Neuron (in vitro differentiated cells): Measurements from ENCODE around the gene RETREG3.

Experiments used
- H2AFZ ChIP-seq: one replicate; pipeline ENCODE4 v1.6.1; 2013; ENCODE audit warnings: low read depth, mild to moderate bottlenecking, inconsistent platforms, low read length, moderate library complexity
- H3K27me3 ChIP-seq: one replicate; pipeline ENCODE4 v1.6.1; 2013; ENCODE audit warnings: low read length; ENCODE audit not compliant: insufficient read depth
- H3K36me3 ChIP-seq: one replicate; pipeline ENCODE4 v1.6.1; 2013; ENCODE audit warnings: low read length; ENCODE audit not compliant: insufficient read depth
- H3K4me1 ChIP-seq: one replicate; pipeline ENCODE4 v1.6.1; 2013; ENCODE audit warnings: low read length; ENCODE audit not compliant: insufficient read depth
- H3K4me3 ChIP-seq: 2 replicates; pipeline ENCODE4 v1.5.1; 2013; ENCODE audit warnings: mild to moderate bottlenecking, low read length, moderate library complexity
- H3K9me3 ChIP-seq: one replicate; pipeline ENCODE4 v1.6.1; 2013; ENCODE audit warnings: low read length

RETREG3 gene

DNA sequence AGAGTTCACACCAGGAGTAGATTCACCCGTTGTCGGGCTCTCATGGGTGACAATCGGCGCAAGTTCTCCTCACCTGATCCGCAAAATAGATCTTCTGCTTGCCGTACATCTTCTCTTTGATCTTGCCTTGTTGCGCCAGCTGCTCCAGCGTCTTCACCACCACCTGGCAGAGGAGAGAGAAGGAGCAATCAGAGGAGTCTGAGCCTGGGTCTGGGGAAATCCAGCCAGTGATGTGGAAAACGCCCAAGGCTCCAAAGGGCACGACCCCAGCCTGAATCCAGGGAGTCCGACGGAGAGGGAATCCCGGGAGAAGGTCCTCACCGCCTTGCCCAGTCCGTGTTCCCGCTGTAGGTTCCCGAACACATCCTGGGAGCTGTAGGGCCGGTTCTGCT lies 32.0 kb downstream of the RETREG3 start:
- Histone ChIP-seq H3K4me3 (peak overlapping the region; percentile 83), H3K36me3 (peaks cover 63% of the 10 kb centered on the region), H3K9me3 (no peaks in the 10 kb centered on the region), H3K4me1 (peaks cover 23% of the 10 kb centered on the region), H3K27me3 (no peaks in the 10 kb centered on the region), H2AFZ (no peak overlapping the region)

DNA sequence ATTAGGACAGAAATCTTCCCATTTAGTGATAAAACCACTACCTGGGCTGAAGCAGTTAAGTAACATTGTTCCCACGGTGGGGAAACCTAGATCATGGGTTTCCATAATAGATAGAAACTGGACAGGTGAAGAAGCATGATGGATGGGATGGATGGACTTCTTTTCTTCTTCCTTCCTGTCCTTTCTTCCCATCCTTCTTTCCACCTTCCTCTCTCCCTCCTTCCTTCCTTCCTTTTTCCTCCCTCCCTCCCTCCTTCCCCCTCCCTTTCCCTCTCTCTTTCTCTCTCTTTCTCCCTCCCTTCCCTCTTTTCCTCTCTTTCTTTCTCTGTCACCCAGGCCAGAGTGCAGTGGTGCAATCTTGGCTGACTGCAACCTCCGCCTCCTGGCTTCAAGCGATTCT lies 34.7 kb downstream of the RETREG3 start:
- Histone ChIP-seq H3K9me3 (no peaks in the 10 kb centered on the region), H3K4me3 (no peak overlapping the region), H2AFZ (no peak overlapping the region), H3K4me1 (peaks cover 23% of the 10 kb centered on the region), H3K36me3 (peaks cover 60% of the 10 kb centered on the region), H3K27me3 (no peaks in the 10 kb centered on the region)

DNA sequence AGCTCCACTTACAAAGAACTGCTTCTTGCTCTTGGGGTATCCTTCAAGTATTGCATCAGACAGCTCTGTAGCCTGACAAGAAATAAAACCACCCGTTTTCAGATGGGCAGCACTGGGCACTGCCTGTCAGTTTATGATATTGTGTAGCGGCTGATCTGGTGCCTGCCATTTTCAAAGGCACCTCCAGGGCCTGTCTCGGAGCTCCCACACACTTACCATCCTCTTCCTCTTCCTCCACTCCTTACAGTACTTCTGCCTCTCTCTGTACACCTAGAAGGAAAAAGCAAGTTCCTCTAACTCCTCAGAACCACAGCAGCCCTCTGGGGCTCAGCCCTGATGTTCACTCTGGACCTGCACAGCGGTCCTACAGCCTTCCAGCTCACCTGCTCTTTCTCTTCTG lies 36.1 kb downstream of the RETREG3 start:
- Histone ChIP-seq H2AFZ (no peak overlapping the region), H3K27me3 (no peaks in the 10 kb centered on the region), H3K36me3 (peaks cover 67% of the 10 kb centered on the region), H3K4me1 (peaks cover 20% of the 10 kb centered on the region), H3K4me3 (no peak overlapping the region), H3K9me3 (no peaks in the 10 kb centered on the region)

GRCh38 chr17:42571435-42572225 lies 37.5 kb downstream of the RETREG3 start:
- Histone ChIP-seq H3K9me3 (no peaks in the 10 kb centered on the region), H3K27me3 (no peaks in the 10 kb centered on the region), H3K4me3 (no peak overlapping the region), H3K4me1 (peaks cover 20% of the 10 kb centered on the region), H3K36me3 (peaks cover 67% of the 10 kb centered on the region), H2AFZ (no peak overlapping the region)

DNA sequence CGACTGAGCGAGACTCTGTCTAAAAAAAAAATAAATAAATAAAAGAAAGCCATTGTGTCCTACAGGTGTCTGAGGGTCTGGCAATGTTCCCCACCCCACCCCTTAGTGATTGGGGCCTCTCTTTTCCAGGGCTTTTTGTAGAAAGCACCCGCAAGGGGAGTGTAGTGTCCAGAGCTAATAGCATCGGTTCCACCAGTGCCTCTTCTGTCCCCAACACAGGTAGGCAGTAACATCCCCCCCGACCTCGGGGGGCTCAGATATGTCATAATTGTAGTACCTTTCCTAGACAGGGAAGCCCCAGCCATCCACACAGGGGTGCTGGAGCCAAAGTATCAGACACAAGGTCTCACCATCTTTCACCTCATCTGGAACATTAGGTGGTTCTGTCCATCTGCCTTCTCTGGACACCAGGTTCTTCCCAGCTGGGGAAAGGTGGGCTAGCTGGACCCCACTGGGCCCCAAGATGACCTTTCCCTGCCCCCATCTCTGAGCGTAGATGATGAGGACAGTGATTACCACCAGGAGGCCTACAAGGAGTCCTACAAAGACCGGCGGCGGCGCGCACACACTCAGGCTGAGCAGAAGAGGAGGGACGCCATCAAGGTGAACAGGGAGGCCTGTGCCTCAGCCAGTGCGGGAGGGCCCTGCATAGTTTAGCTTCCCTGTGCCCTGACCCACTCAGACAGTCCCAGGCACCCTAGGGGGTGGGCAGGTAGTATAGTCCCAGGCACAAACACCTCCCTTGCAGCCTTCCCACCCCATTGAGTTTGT lies 40.6 kb downstream of the RETREG3 start:
- Histone ChIP-seq H3K27me3 (no peaks in the 10 kb centered on the region), H3K36me3 (peaks cover 60% of the 10 kb centered on the region), H3K4me3 (no peak overlapping the region)

DNA sequence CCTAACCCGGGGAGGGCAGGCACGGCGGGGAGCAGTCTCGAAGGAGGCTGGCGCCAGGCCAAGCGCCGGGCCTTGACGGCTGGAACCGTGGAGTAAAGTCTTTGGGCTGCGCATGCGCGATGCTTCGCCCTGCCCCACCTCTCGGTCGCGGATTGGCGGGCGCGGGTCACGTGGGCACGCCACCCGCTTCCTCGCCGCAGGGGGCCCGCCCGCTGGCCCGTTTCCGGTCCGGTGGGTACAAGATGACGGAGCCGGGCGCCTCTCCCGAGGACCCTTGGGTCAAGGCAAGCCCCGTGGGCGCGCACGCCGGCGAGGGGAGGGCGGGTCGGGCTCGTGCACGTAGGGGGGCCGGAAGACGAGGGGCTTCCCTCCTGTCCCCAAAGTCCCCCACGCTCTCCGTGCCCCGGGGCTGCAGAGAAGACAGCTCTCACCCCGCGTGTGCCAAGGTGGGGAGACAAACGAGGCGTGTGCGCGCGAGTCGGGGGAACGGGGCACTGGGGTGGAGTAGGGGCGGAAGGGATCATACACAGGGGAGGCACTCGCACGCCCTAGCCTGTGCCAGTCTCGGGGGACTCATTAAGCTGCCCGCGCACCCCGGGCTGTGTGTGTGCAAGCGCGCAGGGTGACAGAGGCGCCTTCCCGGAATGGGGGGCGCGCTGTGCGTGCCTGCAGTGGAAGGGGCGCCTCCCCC lies 42.1 kb downstream of the RETREG3 start, which contains the start of gene MLX:
Gene MLX (plus strand): TSS at position 218 of the 691 bp plus-strand sequence. CDS start 25 bp downstream, at position 243.
- Histone ChIP-seq H3K36me3 (peaks cover 47% of the 10 kb centered on the region), H3K27me3 (no peaks in the 10 kb centered on the region), H3K4me1 (peaks cover 26% of the 10 kb centered on the region), H2AFZ (peak within 1 kb of the TSS; percentile 4), H3K9me3 (no peaks in the 10 kb centered on the region), H3K4me3 (peak within 1 kb of the TSS; percentile 62)

More for the DNA sequence above, 40.6 kb downstream of the RETREG3 start:
- H2AFZ ChIP-seq = no peak overlapping the region
- H3K9me3 ChIP-seq = no peaks in the 10 kb centered on the region
- peaks cover 16% of the 10 kb centered on the region for H3K4me1 ChIP-seq

GRCh38 chr17:42566215-42566882 lies 42.8 kb downstream of the RETREG3 start:
- Histone ChIP-seq H3K4me3 (peak overlapping the region; percentile 62), H3K27me3 (no peaks in the 10 kb centered on the region), H2AFZ (peak overlapping the region; percentile 4), H3K4me1 (peaks cover 26% of the 10 kb centered on the region), H3K36me3 (peaks cover 40% of the 10 kb centered on the region), H3K9me3 (no peaks in the 10 kb centered on the region)

DNA sequence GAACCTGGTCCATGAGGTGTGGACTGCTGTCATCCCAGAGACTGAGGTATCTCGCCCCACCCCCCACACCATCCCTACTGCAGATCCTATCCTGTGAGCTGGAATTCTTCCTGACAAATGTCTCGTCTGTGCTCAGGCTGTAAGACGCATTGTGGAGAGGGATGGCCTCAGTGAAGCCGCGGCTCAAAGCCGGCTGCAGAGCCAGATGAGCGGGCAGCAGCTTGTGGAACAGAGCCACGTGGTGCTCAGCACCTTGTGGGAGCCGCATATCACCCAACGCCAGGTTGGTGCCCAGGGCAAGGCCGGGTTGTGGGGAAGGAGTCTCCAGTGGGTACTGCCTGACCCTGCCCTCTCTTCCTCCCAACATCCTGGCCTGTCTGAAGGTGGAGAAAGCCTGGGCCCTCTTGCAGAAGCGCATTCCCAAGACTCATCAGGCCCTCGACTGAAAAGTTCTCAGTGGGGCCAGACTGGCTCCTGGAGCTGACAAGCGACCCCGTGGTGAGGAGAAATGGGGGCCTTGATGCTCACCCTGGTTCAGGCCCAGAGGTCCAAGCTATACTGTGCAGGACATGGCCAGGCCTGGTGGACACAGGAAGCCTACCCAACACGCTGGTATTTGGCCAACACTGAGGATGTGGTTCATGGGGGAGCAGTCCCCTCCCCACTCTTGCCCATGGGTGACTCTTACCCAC lies 43.5 kb downstream of the RETREG3 start:
- H2AFZ ChIP-seq = no peak overlapping the region
- no peak overlapping the region for H3K4me3 ChIP-seq
- H3K4me1 ChIP-seq = peaks cover 26% of the 10 kb centered on the region
- no peaks in the 10 kb centered on the region for H3K9me3 ChIP-seq
- H3K36me3 ChIP-seq = peaks cover 38% of the 10 kb centered on the region
- no peaks in the 10 kb centered on the region for H3K27me3 ChIP-seq

DNA sequence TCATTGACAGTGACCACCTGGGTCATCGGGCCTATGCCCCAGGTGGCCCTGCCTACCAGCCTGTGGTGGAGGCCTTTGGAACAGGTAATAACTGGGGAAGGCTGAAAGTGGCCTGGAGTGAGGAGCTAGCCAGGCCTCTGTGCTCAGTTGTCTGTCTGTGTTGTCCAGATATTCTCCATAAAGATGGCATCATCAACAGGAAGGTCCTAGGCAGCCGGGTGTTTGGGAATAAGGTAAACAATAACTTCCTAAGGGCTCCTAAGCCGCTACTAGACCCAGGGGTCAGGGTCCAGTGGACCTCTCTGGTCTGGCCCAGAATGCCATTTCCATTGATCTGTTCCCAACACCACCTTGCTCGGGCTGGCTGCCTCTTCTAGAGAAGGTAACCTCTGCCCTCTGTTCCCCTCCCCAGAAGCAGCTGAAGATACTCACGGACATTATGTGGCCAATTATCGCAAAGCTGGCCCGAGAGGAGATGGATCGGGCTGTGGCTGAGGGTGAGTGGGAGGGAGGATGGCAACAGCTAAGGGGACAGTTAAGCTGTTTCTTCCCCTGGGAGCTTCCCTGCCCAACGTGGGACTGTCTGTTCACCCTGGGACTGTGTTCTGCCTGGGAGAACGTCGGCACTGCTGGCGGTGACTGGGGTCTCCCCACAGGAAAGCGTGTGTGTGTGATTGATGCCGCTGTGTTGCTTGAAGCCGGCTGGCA lies 44.2 kb downstream of the RETREG3 start:
- Histone ChIP-seq H3K4me1 (peaks cover 26% of the 10 kb centered on the region), H3K36me3 (peaks cover 34% of the 10 kb centered on the region), H3K4me3 (no peak overlapping the region), H3K9me3 (no peaks in the 10 kb centered on the region), H2AFZ (no peak overlapping the region), H3K27me3 (no peaks in the 10 kb centered on the region)

DNA sequence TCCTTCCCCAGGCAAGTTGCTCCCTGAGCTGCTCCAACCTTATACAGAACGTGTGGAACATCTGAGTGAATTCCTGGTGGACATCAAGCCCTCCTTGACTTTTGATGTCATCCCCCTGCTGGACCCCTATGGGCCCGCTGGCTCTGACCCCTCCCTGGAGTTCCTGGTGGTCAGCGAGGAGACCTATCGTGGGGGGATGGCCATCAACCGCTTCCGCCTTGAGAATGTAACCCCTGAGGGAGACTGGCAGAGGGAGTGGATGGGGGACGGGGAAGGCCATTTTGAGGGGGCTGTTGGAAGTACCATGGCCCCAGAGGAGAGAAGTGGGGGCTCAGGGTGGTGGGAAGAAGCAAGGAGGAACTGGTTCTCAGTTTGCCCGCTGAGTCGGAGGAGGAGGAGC lies 45.2 kb downstream of the RETREG3 start:
- H3K27me3 ChIP-seq = no peaks in the 10 kb centered on the region
- no peak overlapping the region for H2AFZ ChIP-seq
- peaks cover 25% of the 10 kb centered on the region for H3K36me3 ChIP-seq
- H3K4me1 ChIP-seq = peaks cover 26% of the 10 kb centered on the region
- no peaks in the 10 kb centered on the region for H3K9me3 ChIP-seq
- H3K4me3 ChIP-seq = no peak overlapping the region

DNA sequence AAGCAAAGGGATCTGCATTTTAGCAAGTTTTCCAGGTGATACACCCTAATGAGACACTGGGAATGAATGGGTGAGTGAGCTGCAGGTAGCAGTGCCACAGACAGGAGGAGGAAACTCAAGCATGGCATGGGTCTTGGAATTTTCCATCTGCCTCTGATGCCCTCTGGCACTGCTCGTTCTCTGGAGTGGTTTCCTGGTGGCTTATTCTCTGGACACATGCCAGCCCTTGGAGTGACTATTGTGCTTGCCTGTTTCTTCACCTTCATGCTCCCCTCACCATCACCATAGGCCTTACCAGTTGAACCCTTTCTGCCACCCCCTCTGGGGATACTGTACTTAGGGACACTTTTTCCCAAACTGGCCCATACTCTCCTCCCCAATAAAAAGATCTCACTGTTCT lies 45.6 kb downstream of the RETREG3 start:
- H3K9me3 ChIP-seq = no peaks in the 10 kb centered on the region
- peaks cover 26% of the 10 kb centered on the region for H3K4me1 ChIP-seq
- H2AFZ ChIP-seq = no peak overlapping the region
- H3K27me3 ChIP-seq = no peaks in the 10 kb centered on the region
- H3K36me3 ChIP-seq = peaks cover 21% of the 10 kb centered on the region
- H3K4me3 ChIP-seq = no peak overlapping the region

- Histone ChIP-seq H2AFZ (no peak overlapping the region), H3K27me3 (no peaks in the 10 kb centered on the region), H3K9me3 (no peaks in the 10 kb centered on the region), H3K36me3 (peaks cover 19% of the 10 kb centered on the region), H3K4me1 (peaks cover 26% of the 10 kb centered on the region), H3K4me3 (peak overlapping the region; percentile 78)
Measured at GRCh38 chr17:42563143-42563509, 46.0 kb downstream of the RETREG3 start.
